GM18502 (cell line): Measurements from ENCODE around the gene HADHA.
"Not testable (repeated sequence)": the region's sequence is repeated elsewhere in the genome, so short reads cannot be mapped to it uniquely, and the experiment has no call there.

Source experiments
- ATAC-seq: cut with Tn5 transposase; IDR thresholded peaks from one replicate; pipeline ENCODE4 v1.9.1; 2021; ENCODE audit warnings: mild to moderate bottlenecking; ENCODE audit not compliant: unreplicated experiment, poor library complexity

Gene HADHA

GRCh38 chr2:26177122-26177521 lies 67.3 kb downstream of the HADHA start:
- no peak for ATAC-seq

GRCh38 chr2:26176279-26176615 lies 68.2 kb downstream of the HADHA start:
- no peak for ATAC-seq

GRCh38 chr2:26175466-26176278 lies 68.8 kb downstream of the HADHA start:
- no peak for ATAC-seq

- no peak for ATAC-seq
Measured at GRCh38 chr2:26174691-26175465, 69.6 kb downstream of the HADHA start.

- no peak for ATAC-seq
Measured at GRCh38 chr2:26173776-26174482, 70.5 kb downstream of the HADHA start.

- no peak for ATAC-seq
Measured at GRCh38 chr2:26172871-26173775, 71.3 kb downstream of the HADHA start, which contains the start of gene GAREM2. Gene GAREM2 (plus strand): TSS chr2:26173088. CDS start chr2:26173221, 133 bp downstream.

- ATAC-seq: no peak
Measured at GRCh38 chr2:26172189-26172870, 72.1 kb downstream of the HADHA start.

- no peak for ATAC-seq
Measured at GRCh38 chr2:26170795-26171194, 73.6 kb downstream of the HADHA start.

- ATAC-seq: no peak
Measured at GRCh38 chr2:26169681-26170414, 74.6 kb downstream of the HADHA start.

GRCh38 chr2:26169226-26169625 lies 75.2 kb downstream of the HADHA start:
- ATAC-seq: no peak

- no peak for ATAC-seq
Measured at GRCh38 chr2:26168785-26169184, 75.6 kb downstream of the HADHA start.

GRCh38 chr2:26166541-26166940 lies 77.9 kb downstream of the HADHA start:
- not testable (repeated sequence) for ATAC-seq

- ATAC-seq: no peak
Measured at GRCh38 chr2:26165403-26165802, 79.0 kb downstream of the HADHA start.

GRCh38 chr2:26164641-26165211 lies 79.7 kb downstream of the HADHA start:
- no peak for ATAC-seq

- no peak for ATAC-seq
Measured at GRCh38 chr2:26164231-26164630, 80.2 kb downstream of the HADHA start.

GRCh38 chr2:26162963-26163362 lies 81.5 kb downstream of the HADHA start:
- ATAC-seq: no peak

- no peak for ATAC-seq
Measured at GRCh38 chr2:26161926-26162325, 82.5 kb downstream of the HADHA start.

- no peak for ATAC-seq
Measured at GRCh38 chr2:26157580-26157979, 86.9 kb downstream of the HADHA start.
